Ecto neural progenitor cell (in vitro differentiated cells): ENCODE results near the gene NID1.
"Not testable (repeated sequence)": the region's sequence is repeated elsewhere in the genome, so short reads cannot be mapped to it uniquely, and the experiment has no call there.

ENCODE experiments used
- DNase-seq: peaks from one replicate; pipeline ENCODE4 v3.0.0-alpha.2; 2018; ENCODE audit warnings: low spot score

Gene NID1

DNA sequence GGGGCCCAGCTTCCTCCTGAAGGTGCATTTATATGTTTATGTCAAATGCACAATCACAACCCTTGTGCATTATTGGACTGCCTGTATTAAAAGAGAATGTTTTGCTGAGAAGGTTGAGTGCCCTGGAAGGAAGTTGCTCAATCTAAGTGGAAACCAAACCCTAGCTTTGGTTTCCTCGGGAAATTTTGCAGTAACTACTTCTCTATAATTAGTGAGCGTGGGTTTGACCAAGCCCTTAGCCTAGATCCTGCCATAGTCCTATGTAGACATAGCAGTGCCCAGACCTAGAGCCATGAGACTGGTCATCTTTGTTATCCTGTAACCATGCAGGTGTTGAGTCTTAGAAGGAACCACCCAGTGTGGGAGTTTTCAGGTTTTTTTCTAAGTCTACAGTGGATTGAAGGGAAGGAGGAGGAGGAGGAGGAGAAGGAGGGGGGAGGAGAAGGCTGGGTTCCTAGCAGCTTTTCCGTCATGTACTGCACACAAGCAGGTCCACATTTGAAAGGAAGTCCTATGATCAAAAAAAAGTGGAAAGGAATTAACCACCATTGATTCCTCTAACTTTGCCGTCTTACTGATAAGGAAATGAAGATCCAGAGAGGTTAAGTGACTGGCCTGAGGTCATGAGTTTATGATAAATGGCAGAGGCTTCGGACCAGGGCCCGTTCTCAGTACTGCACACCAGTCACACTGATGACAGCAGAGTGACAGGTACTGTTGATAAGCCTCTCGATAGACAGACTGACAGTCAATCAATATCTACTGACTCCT, 126.0 kb downstream of the NID1 start:
- DNase-seq, result no peak

DNA sequence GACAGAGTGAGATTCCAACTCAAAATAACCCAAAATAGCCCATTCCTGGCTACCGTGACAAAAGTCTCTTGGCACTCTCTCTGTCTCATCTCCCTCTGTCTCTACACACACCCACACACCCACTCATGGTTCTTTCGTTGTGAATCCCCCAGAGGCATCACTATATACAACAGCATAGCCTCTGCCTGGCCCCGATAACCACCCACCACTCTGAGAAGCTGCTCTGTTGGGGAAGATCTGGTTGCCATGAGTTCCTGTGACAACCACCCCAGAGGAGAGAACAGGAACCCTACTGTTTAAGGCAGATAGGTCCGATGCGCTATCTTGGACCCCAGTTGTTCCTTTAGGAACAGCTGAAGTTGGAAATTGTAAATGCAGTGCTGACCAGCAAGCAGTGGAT, 127.8 kb downstream of the NID1 start:
- no peak for DNase-seq

DNA sequence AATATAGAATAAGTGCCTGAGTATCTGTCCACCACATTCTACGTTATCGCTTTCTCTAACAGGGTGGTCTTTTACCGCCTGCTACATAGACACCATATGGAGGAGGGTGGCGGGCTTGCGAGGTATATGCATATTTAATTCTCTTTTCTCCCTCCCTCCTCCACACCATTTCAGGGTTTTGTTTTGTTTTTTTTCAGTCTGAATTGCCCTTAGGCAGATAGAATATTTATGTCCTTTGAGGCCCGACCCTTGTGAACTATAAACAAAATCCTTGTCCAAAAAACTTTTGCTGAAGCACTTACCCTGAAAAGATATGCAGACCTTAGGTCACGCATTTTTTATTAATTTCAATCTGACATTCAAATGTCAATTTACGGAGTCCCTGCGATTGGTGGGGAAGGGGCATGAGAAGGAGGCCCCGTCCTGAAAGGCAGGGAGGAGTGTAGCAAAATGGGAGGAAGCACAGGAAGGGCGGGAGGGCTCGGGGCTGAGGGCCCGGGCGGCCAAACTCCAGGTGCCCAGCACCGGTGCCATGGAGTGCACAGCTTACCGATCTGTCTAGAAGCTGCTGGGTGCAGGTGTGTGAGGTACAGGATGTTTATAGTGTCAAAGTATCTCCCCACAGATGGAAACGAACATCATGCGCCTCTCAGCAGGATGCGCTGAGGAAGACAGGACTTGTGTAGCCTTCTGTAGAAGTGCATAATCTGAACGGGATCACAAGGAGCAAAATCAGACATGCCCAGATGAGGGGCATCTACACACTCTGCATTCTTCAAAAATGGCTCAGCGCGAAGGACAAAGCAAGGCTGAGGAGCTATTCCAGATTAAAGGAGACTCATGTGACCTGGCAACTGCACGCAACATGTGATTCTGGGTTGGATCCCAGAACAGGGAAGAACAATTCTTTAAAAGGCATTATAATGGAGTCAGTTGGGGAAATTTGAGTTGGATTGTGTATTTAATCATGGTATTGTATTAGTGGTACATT, 129.4 kb downstream of the NID1 start:
- no peak for DNase-seq

DNA sequence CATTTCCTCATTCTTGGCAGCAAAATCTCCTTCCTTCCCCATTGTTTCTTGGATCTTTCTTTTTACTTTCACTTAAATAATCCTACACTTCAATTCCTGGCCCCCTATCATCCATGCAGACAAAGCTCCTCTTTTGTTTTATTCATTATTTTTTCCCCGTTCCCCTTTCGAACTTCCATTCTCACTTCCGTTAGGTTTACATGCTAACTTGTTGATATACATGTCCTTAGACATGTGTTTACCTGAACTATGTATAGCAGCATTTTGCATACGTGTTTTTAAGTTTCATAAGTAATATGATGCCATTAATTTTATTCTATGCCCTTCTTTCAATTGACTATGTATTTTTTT, 131.1 kb downstream of the NID1 start:
- DNase-seq, result no peak

DNA sequence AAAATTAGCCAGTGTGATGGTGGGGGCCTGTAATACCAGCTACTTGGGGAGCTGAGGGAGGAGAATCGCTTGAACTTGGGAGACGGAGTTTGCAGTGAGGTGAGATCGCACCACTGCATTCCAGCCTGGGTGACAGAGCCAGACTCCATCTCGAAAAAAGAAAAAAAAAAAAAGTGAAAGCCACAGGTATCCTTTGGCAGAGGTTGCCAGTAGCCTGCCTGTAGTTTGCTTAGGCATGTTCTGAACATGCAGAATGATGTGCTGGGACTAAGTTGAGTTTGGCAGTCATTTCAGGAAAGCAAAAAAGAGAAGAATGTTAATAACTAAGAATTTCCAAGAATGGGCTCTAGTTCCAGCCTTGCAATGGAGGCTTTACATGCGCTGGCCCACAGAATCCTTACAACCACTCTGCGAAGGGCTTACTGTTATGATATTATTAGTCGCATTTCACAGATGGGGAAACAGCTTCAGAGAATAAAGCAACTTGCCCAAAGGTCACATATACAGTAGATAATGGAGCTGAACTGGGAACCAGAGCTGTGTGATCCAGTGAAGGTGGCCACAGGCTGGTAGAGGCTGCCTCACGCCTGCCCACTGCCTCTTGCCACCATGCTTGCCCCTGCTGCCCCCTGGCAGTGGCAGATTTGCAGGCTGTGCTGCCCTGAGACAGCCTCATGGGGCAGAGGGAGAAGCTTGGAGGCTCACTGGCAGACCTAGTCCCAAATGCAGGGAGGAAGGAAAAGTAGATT, 131.7 kb downstream of the NID1 start:
- DNase-seq, result no peak

DNA sequence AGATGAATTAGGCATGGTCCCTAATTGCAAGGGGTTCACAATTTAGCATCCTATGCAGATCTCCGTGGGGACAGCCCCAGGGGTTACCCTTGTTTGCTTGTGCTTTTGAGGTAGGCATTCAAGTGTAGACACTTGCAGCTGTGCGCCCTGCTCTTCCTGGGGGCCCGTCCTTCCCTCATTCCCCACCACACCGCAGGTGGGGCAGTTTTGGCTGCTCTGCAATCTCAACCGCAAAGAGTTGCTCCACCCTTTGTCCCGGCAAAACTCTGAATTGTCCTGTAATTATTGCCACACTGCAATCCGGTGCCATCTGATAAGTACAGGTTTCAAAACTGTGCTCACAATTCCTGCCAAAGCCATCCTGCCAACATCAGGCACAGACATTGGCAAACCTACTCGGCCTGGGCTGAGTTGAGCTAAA, 132.8 kb downstream of the NID1 start:
- no peak for DNase-seq

DNA sequence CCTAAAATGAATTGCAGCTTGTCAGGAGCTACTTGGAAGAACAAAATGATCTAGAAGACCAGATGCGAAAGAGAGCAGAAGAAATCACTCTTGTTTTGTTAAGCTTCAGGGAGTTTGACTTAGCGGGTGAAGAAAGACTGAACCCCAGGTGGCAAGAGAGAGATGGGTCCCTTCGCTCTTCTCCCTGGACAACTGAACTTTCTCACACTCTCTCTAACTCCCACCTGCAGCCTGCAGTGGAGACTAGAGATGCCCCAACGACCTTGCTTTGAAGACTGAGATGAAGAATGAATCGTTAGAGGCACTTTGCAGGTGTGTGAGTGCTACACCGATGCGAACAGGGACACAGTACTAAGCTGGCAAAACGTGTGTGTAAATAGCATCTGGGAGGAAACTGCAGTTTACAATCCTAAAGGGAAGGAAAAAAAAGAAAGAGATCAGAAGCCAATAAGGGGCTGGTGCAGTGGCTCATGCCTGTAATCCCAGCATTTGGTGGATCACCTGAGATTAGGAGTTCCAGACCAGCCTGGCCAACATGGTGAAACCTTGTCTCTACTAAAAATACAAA, 133.6 kb downstream of the NID1 start:
- no peak for DNase-seq

DNA sequence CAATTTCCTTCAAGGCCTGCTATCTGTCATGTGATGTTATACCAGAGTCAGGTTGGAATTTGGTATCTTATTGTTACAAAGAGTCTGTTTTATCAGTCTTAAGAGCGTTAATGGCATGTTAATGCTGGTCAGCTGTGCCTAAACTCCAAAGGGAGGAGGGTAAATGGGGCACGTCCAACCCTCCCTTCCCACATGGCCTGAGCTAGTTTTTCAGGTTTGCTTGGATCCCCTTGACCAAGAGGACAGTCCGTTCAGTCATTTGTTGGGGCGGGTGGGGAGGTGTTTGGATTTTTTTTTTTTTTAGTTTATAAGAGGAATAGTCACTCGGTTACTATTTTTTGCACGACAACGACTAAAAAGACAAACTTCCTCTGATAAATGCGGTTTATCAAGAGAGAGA, 134.3 kb downstream of the NID1 start:
- DNase-seq, result no peak

DNA sequence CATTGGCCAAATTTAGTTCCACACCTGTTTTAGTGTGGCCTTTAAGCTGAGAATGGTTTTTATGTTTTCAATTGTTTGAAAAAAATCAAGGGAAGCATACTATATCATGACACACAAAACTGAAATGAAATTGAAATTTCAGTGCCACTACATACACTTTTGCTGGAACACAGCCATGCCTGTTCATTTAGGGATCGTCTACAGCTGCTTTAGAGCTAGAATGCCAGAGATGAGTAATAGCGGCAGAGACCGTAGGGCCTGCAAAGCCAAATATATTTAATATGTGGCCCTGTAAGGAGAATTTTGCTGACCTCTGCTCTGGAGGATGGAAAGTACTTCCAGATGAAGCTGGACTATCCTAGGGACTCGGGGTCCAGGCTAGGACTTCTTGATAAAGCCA, 135.7 kb downstream of the NID1 start:
- DNase-seq, result no peak

DNA sequence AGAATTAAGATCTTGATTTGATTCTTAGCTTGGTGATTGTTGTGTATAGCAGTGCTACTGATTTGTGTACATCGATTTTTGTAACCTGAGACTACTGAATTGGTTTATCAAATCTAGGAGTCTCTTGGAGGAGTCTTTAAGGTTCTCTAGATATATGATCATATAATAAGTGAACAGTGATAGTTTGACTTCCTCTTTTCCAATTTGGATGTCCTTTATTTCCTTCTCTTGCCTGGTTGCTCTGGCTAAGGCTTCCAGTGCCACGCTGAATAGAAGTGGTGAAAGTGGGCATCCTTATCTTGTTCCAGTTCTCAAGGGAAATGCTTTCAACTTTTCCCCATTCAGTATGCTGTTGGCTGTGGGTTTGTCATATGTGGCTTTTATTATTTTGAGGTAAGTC, 136.7 kb downstream of the NID1 start:
- no peak for DNase-seq

DNA sequence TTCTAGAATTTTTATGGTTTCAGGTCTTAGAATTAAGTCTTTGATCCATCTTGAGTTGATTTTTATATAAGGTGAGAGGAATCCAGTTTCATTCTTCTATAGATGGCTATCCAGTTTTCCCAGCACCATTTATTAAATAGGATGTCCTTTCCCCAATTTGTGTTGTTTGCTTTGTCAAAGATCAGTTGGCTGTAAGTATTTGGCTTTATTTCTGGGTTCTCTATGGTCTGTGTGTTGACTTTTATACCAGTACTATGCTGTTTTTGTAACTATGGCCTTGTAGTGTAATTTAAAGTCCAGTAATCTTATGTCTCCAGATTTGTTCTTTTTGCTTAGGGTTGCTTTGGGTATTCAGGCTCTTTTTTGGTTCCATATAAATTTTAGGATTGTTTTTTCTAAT, 137.3 kb downstream of the NID1 start:
- DNase-seq, result not testable (repeated sequence)
